WI38 (cell line): ENCODE results near the gene P2RX3.

Source experiments
- H3K4me3 ChIP-seq: 2 replicates; pipeline ENCODE4 v1.5.1; 2011; ENCODE audit warnings: low read depth, mild to moderate bottlenecking, control low read depth, low read length
- CTCF ChIP-seq: IDR thresholded peaks from 2 replicates; pipeline ENCODE4 v1.5.1; 2012; ENCODE audit warnings: low read depth, mild to moderate bottlenecking, control low read depth, low read length

P2RX3 gene

GRCh38 chr11:57315491-57315890, 22.7 kb upstream of the P2RX3 start:
- no peak overlapping the region for H3K4me3 ChIP-seq
- TF ChIP-seq CTCF: no peak

GRCh38 chr11:57316017-57316416, 22.1 kb upstream of the P2RX3 start:
- TF ChIP-seq CTCF: no peak
- H3K4me3 ChIP-seq: no peak overlapping the region

GRCh38 chr11:57318178-57318577, 20.0 kb upstream of the P2RX3 start:
- H3K4me3 ChIP-seq: no peak overlapping the region
- no peak for TF ChIP-seq CTCF

GRCh38 chr11:57320067-57320718, 18.0 kb upstream of the P2RX3 start:
- no peak overlapping the region for H3K4me3 ChIP-seq
- TF ChIP-seq CTCF: no peak

- no peak overlapping the region; the same call in 1 of the 2 replicates for H3K4me3 ChIP-seq
Observed at GRCh38 chr11:57320719-57321387, 17.3 kb upstream of the P2RX3 start.

GRCh38 chr11:57321388-57322255, 16.5 kb upstream of the P2RX3 start:
- no peak for TF ChIP-seq CTCF
- peak overlapping the region; percentile 70 for H3K4me3 ChIP-seq

More at GRCh38 chr11:57320719-57321387, 17.3 kb upstream of the P2RX3 start:
- TF ChIP-seq CTCF: no peak
